GM10847 (cell line): ENCODE measurements around the gene SLC11A1.

ENCODE experiments used
- POLR2A ChIP-seq: IDR thresholded peaks from 2 replicates; pipeline ENCODE4 v1.6.1; 2011; ENCODE audit not compliant: insufficient read length; ENCODE audit errors: extremely low read depth

SLC11A1 gene, protein sequence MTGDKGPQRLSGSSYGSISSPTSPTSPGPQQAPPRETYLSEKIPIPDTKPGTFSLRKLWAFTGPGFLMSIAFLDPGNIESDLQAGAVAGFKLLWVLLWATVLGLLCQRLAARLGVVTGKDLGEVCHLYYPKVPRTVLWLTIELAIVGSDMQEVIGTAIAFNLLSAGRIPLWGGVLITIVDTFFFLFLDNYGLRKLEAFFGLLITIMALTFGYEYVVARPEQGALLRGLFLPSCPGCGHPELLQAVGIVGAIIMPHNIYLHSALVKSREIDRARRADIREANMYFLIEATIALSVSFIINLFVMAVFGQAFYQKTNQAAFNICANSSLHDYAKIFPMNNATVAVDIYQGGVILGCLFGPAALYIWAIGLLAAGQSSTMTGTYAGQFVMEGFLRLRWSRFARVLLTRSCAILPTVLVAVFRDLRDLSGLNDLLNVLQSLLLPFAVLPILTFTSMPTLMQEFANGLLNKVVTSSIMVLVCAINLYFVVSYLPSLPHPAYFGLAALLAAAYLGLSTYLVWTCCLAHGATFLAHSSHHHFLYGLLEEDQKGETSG

DNA sequence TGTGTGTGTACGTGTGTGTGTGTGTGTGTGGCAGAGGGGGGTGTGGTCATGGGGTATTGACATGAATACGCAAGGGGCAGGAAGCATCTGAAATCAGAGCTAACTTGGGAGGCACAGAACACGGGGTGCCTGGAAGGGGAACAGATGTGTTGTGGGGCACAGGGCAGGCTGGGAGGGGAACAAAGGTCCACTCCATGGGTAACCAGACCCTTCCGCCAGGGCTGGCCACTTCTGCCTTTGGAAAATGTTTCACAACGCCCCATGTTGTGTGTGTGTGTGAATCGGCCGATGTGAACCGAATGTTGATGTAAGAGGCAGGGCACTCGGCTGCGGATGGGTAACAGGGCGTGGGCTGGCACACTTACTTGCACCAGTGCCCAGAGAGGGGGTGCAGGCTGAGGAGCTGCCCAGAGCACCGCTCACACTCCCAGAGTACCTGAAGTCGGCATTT is at the start of gene SLC11A1:
Gene SLC11A1, plus strand, starts transcription at position 358 of the 451 bp plus-strand sequence. CDS start 96 bp downstream, outside the sequence.
- TF ChIP-seq POLR2A: no peak

DNA sequence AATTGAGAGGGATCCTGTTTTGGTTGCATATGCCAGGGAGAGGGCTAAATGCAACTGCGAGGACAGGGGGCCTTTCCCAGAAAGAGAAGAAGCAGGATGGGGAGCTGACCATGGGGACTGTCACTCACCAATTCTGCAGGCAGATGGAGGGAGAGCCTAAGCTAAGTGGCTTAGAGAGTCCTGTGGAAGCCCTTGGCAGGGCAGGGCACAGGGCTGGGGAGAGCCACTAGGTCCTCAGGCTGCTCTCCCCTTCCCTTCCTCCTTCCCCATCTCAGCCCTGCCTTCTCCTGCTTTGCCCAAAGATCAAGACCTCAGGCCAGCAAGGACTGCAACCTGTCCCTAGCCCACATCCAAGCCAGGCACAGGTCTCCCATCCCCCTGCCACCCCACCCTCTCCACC is 49.8 kb upstream of the SLC11A1 start:
- no peak for TF ChIP-seq POLR2A

DNA sequence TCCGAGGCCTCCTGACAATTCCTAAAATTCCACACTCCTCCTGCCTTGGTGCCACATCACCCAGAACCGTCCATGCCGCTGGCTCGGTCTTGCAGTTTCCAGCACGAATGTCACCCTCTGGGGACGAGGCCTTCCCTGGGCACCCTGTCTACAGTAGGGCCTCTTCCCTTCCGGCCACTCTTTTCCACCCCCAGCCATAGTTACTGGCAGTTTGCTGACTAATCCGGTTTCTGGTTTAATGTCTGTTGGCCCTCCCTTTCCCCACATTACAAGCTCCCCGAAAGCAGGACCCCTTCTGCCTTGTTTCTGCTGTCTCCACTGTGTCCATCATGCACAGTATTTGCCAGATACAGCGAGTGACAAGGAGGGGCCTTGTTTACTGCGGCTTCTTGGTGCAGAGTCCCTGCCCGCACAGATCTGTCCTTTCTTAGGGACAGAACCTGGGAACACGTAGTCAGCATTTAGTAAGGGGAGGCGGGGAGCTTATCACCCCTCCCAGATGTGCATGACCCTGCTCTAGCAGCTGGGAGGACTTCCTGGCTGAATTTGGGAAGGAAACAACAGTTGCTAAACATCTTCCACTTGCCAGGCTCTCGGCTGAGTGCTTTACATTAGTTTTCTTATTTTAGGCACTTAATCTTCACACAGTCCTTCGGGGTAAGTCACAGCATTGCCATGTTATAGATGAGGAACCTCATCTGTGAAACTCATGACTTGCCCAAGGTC is 49.0 kb upstream of the SLC11A1 start:
- no peak for TF ChIP-seq POLR2A

DNA sequence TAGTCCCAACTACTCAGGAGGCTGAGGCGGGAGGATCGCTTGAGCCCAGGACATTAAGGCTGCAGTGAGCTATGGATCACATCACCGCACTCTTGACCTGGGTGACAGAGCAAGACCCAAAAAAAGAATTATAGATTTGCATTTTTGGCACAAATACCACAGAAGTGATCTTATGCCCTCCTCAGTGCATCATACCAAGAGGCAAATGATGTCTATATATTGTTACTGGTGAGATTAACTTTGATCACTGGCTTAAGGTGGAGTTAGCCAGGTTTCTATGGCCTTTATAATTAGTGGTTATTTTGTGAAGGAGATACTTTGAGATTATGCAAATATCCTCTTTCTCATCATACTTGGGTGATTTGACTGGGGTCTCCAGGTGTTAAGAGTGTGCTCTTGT is 47.5 kb upstream of the SLC11A1 start:
- TF ChIP-seq POLR2A: no peak

DNA sequence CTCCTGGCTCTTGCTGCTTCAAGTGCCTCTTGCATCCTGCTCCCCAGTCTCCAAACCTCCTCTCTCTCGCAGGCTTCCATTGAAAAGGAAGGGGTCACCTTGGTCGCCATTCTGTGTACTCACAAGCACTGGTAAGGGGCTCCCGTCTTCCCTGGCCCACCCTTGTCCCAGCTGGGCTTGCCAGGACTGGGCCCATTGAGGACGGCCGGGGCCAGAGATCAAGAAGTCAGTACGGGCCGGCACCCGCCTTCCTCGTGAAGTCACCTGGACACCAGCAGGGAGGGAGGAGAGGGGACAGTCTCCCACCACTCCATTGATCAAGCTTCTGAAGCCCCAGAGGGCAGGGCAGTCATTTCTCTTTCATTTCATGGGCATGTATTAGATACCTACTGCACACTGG is 41.4 kb upstream of the SLC11A1 start:
- TF ChIP-seq POLR2A: no peak

DNA sequence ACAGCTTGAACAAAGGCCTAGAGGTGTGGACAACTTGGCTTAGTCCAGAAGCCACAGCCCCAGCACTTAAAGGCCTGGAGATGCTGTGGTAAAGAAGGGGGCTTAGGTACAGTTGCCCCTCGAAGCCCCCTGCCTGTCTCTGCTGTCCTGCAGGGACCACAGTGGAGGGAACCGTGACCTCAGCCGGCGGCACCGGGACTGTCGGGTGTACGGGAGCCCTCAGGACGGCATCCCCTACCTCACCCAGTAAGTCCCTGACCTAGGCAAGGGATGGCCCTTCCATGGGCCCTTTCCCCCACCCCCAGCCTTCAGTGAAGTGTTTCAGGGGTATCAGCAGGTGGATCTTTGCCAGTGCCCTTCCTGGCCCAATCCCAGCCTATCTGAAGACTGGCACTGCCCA is 40.7 kb upstream of the SLC11A1 start:
- no peak for TF ChIP-seq POLR2A

DNA sequence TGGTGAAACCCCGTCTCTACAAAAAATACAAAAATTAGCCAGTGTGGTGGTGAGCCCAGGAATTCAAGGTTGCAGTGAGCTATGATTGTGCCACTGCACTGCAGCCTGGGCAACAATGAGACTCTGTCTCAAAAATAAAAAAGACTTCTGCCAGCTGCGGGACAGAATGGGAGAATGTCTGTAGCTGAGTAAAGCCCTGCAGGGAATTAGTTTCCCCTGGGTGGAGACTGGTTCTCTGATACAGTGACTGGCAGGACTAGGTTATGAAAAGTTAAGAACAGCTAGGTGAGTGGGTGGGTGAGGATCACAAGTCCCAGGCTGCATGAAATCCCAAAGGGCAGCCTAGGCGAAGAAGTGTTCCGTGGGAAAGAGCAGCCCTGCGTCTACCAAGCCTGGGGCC is 39.2 kb upstream of the SLC11A1 start:
- TF ChIP-seq POLR2A: no peak

DNA sequence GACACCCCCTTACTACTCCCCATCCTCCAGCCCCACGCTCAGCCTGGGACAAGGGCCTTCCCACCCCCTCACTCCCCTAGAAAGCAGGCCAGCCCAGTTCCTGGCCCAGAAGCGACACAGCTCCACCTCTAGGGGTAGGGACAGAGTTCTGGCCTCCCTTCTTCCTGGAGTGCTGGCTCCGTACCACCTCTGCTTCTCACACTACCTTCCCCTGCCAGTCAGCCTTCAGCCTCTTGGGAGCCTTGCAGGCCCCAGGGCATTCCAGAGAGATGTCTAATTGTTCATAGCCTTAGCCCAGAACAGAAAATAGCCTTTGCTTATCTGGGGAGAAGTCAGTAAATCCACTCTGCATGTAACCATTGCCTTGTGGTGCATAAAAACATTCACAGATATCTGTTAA is 38.5 kb upstream of the SLC11A1 start:
- TF ChIP-seq POLR2A: no peak

DNA sequence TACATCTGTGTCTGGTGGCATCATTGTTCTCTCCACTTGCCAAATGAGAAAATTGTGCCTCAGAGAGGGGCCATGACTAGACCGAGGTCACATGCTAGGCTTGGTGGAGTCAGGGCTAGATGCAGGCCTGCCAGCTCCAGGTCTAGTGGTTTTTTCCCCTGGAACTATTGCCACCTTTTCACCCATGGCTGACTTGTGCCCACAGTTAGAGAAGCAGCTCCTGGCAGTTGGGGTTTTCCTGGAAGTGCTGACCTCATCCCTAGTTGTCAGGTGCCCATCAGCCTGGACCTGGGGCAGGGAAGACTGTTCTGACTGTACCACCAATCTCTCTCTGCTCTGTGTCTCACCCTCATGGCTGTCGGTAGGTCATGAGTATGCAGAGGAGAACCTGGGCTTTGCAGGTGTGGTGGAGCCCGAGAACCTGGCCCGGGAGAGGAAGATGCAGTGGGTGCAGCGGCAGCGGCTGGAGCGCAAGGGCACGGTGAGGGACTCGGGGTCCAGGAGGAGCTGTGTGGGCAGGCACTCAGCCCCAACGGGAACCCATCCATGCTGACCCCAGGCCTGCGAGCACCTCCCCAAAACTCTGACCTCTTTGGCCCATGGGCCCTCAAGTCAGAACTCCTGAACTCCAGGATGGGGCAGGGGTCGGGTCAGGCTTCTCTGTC is 37.9 kb upstream of the SLC11A1 start:
- TF ChIP-seq POLR2A: no peak

DNA sequence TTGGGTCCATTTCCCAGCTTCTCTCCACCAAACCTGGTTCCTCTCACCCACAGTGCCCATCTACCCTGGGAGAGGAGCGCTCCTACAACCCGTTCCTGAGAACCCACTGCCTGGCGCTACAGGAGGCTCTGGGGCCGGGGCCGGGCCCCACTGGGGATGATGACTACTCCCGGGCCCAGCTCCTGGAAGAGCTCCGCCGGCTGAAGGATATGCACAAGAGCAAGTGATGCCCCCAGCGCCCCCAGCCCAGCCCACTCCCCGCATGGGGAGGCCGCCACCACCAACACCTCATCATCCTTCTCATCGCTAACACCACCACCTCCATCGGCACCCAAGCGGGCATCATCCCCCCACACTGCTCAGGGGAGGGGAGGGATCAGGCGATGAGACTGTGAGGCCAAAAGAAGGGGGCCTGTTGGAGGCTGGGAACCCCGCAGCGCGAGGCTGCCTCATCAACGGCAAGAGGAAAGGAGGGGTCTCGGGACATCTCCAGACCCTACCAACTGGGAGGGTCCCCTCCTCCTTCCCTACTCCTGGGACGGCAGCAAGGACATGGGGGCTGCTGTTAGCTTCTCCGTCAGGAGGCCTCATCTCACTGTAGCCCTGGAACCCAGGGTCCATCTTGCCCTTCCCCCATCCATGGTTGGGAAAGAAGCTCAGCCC is 37.2 kb upstream of the SLC11A1 start:
- no peak for TF ChIP-seq POLR2A

DNA sequence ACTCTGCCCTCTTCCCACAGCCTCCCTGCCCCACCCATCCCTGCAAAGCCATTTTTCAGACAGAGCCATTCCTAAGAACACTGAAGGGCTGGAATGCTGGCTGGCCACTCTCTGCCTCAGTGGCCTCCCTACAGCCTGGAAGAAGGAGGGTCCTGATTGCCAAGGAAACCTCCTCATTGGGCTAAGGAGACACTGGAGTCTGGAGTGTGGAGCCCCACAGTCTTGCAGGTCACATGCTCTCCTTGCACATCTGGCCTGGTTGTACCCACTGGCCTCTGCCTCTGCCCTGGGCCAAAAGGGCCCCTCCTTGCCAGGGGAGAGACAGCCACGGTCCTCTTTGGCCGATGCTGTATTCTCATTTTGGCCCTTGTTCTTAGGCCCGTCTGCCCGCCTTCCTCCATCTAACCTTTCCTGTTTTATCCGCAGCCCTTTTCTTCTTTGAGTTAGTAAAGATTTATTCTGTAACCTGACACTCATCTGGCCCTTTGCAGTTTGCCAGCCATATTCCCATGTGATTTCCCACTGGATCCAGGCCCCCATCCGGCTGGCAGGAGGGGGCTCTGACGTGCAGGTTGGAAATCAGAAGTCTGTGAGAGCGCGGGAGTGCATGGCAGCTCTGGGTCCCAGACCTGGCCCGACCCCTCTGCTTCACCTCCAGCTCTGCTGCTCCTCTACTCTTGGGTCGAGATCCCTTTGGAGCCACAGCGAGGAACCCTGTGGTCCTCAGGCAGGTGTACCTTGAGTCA is 36.4 kb upstream of the SLC11A1 start:
- no peak for TF ChIP-seq POLR2A

DNA sequence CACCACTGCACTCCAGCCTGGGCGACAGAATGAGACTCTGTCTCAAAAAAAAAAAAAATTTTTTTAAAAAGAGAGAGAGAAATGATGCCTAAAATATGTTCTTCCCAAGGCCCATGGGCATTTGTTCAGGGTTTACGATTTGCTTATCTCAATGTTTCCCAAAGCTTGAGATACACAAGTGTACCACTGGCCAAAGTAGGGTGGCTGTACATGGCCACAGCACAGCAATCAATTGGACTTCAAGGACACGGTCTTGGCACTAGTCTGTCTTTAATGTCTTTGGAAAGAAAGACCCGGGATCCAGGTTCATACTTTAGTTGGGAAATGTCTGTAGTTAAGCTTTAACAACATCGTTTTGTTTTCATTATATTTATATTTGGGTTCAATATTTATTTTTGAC is 34.9 kb upstream of the SLC11A1 start:
- TF ChIP-seq POLR2A: no peak

DNA sequence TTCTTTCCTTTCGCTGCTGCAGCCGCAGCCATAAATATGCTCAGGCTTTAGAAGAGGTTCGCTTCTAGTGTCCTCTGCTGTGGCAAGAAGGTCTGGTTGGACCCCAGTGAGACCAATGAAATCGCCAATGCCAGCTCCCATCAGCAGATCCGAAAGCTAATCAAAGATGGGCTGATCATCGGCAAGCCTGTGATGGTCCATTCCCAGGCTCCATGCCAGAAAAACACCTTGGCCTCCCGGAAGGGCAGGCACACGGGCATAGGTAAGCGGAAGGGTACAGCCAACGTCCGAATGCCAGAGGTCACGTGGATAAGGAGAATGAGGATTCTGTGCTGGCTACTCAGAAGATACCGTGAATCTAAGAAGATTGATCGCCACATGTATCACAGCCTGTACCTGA is 28.0 kb upstream of the SLC11A1 start:
- TF ChIP-seq POLR2A: no peak

DNA sequence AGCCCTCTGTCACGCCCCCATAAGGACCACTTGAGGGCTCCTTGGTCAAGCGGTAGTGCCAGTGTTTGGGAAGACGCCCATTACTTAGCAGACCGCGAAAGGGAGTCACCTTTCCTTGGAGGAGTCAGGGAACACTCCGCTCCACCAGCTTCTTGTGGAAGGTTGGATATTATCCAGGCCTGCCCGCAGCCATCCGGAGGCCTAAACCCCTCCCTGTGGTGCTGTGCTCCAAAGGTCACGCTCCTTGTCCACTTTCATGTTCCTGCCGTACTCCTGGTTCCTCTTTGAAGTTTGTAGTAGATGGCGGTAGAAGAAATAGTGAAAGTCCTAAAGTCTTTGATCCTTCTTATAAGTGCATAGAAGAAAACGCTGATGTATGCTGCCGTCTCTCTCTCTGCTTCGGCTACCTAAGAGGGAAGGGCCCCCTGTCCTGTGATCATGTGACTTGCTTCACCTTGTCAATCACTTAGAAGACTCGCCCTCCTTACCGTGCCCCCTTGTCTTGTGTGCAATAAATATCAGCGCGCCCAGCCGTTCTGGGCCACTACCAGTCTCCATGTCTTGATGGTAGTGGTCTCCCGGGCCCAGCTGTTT is 27.1 kb upstream of the SLC11A1 start:
- no peak for TF ChIP-seq POLR2A
